ENCODE measurements around the gene PASK. TPM values are rescaled to one million over a fixed set of nuclear protein-coding genes. Genes with fewer than 3 reads are reported as not detected.

PASK gene
- total and polyA plus RNA-seq, 2 donors (not counting 1 experiment from before 2014, with no cell fraction given), result 1.0 to 1.5 TPM

DNA sequence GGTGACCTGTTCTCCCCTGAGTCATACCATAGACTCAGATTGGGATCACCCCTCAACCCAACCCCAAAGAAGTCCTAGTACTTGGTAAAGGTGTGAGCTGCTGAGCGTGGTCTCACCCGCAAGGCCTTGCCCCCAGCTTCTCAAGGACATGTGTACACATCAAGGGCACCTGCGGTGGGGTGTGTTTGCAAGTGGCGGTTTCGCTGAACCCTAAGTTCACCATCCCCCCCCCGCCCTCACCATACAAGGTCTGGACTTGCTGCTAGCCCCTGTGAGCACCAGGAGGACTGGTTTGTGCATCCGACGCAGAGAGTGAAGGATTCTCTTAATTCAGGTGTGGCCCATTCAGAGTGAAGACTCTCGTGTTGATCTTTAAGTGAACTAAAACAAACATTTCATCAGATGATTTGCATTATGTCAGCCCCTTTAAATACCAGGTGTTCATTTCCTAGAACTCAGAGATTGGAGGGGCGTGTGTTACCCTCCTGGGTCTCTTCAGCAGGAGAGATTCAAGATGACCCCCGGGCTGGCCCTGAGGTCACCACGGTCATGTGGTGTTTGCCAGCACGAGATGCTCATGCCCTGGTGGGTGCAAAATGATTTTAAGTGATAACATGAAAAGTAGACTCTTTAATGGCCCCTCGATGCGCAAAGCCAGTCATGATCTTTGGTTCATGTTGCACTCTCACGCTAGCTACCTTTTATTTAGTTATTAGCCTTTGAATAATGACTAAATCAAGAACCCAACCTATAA lies 75.0 kb downstream of the PASK start:
- TF ChIP-seq, protein P1, sequence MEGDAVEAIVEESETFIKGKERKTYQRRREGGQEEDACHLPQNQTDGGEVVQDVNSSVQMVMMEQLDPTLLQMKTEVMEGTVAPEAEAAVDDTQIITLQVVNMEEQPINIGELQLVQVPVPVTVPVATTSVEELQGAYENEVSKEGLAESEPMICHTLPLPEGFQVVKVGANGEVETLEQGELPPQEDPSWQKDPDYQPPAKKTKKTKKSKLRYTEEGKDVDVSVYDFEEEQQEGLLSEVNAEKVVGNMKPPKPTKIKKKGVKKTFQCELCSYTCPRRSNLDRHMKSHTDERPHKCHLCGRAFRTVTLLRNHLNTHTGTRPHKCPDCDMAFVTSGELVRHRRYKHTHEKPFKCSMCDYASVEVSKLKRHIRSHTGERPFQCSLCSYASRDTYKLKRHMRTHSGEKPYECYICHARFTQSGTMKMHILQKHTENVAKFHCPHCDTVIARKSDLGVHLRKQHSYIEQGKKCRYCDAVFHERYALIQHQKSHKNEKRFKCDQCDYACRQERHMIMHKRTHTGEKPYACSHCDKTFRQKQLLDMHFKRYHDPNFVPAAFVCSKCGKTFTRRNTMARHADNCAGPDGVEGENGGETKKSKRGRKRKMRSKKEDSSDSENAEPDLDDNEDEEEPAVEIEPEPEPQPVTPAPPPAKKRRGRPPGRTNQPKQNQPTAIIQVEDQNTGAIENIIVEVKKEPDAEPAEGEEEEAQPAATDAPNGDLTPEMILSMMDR (conservative IDR thresholded peaks at IDR 0.05 in 1 of 2, IDR thresholded peaks at IDR 0.05 in 1 of 2; ENCODE audit: low read depth in 1 of 2, low read length in 2 of 2), result no peak
- no peak for TF ChIP-seq EZH2 (IDR thresholded peaks at IDR 0.05; ENCODE audit: low read length, missing control alignments)
- Histone ChIP-seq H3K27ac (ENCODE audit: insufficient read depth, low read length) (no peak overlapping the region), H3K4me1 (ENCODE audit: control insufficient read depth, extremely low read depth, insufficient read depth, low read length) (no peaks in the 10 kb centered on the region), H3K36me3 (ENCODE audit: control insufficient read depth, insufficient read depth, low read length) (peaks cover 12% of the 10 kb centered on the region), H3K9ac (ENCODE audit: insufficient read depth, low read length) (no peak overlapping the region), H4K20me1 (ENCODE audit: control insufficient read depth, extremely low read depth, insufficient read depth, low read length) (no peaks in the 10 kb centered on the region), H3K4me2 (ENCODE audit: extremely low read depth, insufficient read depth, low read length) (no peak overlapping the region), H2AFZ (ENCODE audit: low read length) (no peak overlapping the region), H3K4me3 (replicated peaks in 1 of 4; ENCODE audit: control extremely low read depth in 1 of 4, insufficient read depth in 1 of 4, low read depth in 3 of 4, low read length in 4 of 4) (no peak overlapping the region), H3K79me2 (ENCODE audit: control insufficient read depth, insufficient read depth, low read length) (no peaks in the 10 kb centered on the region), H3K9me3 (ENCODE audit: control insufficient read depth, insufficient read depth, low read depth, low read length) (no peaks in the 10 kb centered on the region), H3K27me3 (ENCODE audit: control insufficient read depth, insufficient read depth, low read length) (no peaks in the 10 kb centered on the region)
- no peak for DNase-seq (ENCODE audit: low read depth in 2 of 2)

DNA sequence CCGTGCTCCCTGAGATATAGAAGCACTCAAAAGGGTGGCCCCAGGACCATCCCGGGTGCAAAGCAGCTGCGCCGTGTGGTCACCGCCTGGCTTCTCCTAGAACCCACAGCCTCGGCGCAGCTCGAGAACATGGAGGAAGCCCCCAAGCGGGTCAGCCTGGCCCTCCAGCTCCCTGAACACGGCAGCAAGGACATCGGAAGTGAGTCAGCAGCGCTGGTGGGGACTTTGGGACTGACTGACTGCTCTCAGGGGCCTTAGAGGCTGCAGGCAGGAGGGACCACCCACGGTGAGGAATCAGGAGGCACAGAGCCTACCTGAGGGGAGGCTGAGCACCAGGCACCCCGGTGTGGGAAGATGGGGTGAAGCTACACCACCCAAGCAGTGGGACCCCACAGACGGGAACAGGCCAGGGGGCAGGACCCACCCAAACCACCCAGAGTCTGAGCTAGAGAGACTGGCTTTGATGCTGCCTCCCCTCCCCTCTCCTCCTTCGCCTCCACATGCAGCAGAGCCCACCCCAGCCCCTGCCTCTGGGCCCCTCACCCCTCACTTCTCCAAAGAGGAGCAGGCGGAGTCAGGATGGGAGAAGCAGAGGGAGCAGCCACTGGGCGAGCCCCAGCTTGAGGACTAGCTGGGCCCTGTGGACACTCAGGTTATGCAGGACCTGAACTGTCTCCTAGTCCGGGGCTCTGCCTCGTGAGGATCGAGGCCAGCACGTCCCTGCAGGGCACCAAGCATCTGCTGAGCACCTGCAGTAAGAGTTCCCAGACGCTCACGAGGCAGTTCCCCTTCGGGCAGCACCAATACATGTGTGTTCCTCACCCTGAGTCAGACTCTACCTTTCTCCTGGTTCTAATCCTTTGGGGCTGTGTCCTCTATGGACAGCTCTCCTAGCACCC lies 75.9 kb downstream of the PASK start:
- Histone ChIP-seq H2AFZ (ENCODE audit: low read length) (no peak overlapping the region), H3K4me2 (ENCODE audit: extremely low read depth, insufficient read depth, low read length) (no peak overlapping the region), H3K27me3 (ENCODE audit: control insufficient read depth, insufficient read depth, low read length) (no peaks in the 10 kb centered on the region), H3K4me1 (ENCODE audit: control insufficient read depth, extremely low read depth, insufficient read depth, low read length) (no peaks in the 10 kb centered on the region), H3K27ac (ENCODE audit: insufficient read depth, low read length) (no peak overlapping the region), H3K79me2 (ENCODE audit: control insufficient read depth, insufficient read depth, low read length) (no peaks in the 10 kb centered on the region), H3K9ac (ENCODE audit: insufficient read depth, low read length) (no peak overlapping the region), H3K36me3 (ENCODE audit: control insufficient read depth, insufficient read depth, low read length) (peaks cover 14% of the 10 kb centered on the region), H4K20me1 (ENCODE audit: control insufficient read depth, extremely low read depth, insufficient read depth, low read length) (no peaks in the 10 kb centered on the region), H3K4me3 (replicated peaks in 1 of 4; ENCODE audit: control extremely low read depth in 1 of 4, insufficient read depth in 1 of 4, low read depth in 3 of 4, low read length in 4 of 4) (no peak overlapping the region), H3K9me3 (ENCODE audit: control insufficient read depth, insufficient read depth, low read depth, low read length) (no peaks in the 10 kb centered on the region)
- no peak for DNase-seq (ENCODE audit: low read depth in 2 of 2)
- TF ChIP-seq, protein P1 (conservative IDR thresholded peaks at IDR 0.05 in 1 of 2, IDR thresholded peaks at IDR 0.05 in 1 of 2; ENCODE audit: low read depth in 1 of 2, low read length in 2 of 2), result no peak
- no peak for TF ChIP-seq EZH2 (IDR thresholded peaks at IDR 0.05; ENCODE audit: low read length, missing control alignments)

DNA sequence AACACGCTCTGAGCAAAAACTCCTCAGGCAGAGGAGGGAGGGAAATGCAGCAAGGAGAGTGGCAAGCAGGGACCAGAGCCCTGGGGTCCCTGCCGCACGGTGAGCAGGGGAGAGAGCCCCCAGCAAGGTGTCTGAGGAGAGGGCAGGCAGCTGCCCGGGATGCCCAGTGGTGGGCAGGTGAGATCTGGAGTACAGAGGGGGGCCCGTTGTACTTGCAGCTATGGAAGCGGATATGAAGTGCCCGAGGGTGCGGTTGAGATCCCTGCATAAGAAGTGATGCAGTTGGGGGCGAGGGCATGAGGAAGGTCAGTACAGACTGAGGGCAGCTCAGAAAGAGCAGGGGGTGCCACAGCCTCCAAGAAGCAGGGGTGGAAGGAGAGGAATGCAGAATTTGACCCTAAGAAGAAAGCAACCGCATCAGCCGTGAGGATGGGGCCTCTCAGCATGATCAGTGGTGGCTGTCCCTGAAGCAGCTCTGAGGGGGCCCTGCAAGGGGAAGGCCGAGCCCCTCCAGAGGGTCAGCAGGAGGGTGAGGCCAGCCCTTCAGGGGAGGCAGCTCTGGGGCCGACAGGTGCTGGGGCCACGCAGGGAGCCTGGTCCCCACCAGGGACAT lies 76.6 kb downstream of the PASK start:
- no peaks in the 10 kb centered on the region for H3K4me1 ChIP-seq (ENCODE audit: control insufficient read depth, extremely low read depth, insufficient read depth, low read length)
- H4K20me1 ChIP-seq (ENCODE audit: control insufficient read depth, extremely low read depth, insufficient read depth, low read length), result no peaks in the 10 kb centered on the region
- no peak for TF ChIP-seq EZH2 (IDR thresholded peaks at IDR 0.05; ENCODE audit: low read length, missing control alignments)
- TF ChIP-seq, protein P1 (conservative IDR thresholded peaks at IDR 0.05 in 1 of 2, IDR thresholded peaks at IDR 0.05 in 1 of 2; ENCODE audit: low read depth in 1 of 2, low read length in 2 of 2), result no peak
- no peaks in the 10 kb centered on the region for H3K79me2 ChIP-seq (ENCODE audit: control insufficient read depth, insufficient read depth, low read length)
- no peak overlapping the region for H3K4me3 ChIP-seq (replicated peaks in 1 of 4; ENCODE audit: control extremely low read depth in 1 of 4, insufficient read depth in 1 of 4, low read depth in 3 of 4, low read length in 4 of 4)
- H3K9me3 ChIP-seq (ENCODE audit: control insufficient read depth, insufficient read depth, low read depth, low read length), result no peaks in the 10 kb centered on the region
- no peaks in the 10 kb centered on the region for H3K27me3 ChIP-seq (ENCODE audit: control insufficient read depth, insufficient read depth, low read length)
- H3K36me3 ChIP-seq (ENCODE audit: control insufficient read depth, insufficient read depth, low read length), result peaks cover 14% of the 10 kb centered on the region
- no peak for DNase-seq (ENCODE audit: low read depth in 2 of 2)
- no peak overlapping the region for H3K9ac ChIP-seq (ENCODE audit: insufficient read depth, low read length)
- no peak overlapping the region for H3K27ac ChIP-seq (ENCODE audit: insufficient read depth, low read length)
- H3K4me2 ChIP-seq (ENCODE audit: extremely low read depth, insufficient read depth, low read length), result no peak overlapping the region
- no peak overlapping the region for H2AFZ ChIP-seq (ENCODE audit: low read length)
